HepG2 (cell line): ENCODE results near the gene SLBP. TPM values are rescaled to one million over a fixed set of nuclear protein-coding genes. Genes with fewer than 3 reads are reported as not detected.

Source experiments
- ARNTL ChIP-seq: sonication (generic); formaldehyde crosslinking; IDR thresholded peaks from 2 replicates; pipeline ENCODE4 v1.4.0; 2020; ENCODE audit warnings: mild to moderate bottlenecking, missing genetic modification reagents
- ATF2 ChIP-seq: sonication (generic); formaldehyde crosslinking; IDR thresholded peaks from 2 replicates; pipeline ENCODE4 v1.4.0; 2020; ENCODE audit warnings: missing genetic modification reagents
- CERS6 ChIP-seq: sonication (generic); formaldehyde crosslinking; IDR thresholded peaks from 2 replicates; pipeline ENCODE4 v1.5.0; 2020; ENCODE audit warnings: missing genetic modification reagents
- DR1 ChIP-seq: sonication (generic); formaldehyde crosslinking; IDR thresholded peaks from 2 replicates; pipeline ENCODE4 v1.8.0; 2021; ENCODE audit warnings: mild to moderate bottlenecking, missing genetic modification reagents, inconsistent platforms
- E2F5 ChIP-seq: sonication (generic); formaldehyde crosslinking; conservative IDR thresholded peaks from 2 replicates; pipeline ENCODE4 v1.4.0; 2020; ENCODE audit warnings: missing genetic modification reagents
- FOXK2 ChIP-seq: fragments of 450-650 bp; IDR thresholded peaks from 2 replicates; pipeline ENCODE4 v1.6.1; 2016
- FOXO4 ChIP-seq: sonication (generic); formaldehyde crosslinking; conservative IDR thresholded peaks from 2 replicates; pipeline ENCODE4 v1.8.1; 2023; ENCODE audit warnings: missing genetic modification reagents
- MTERF4 ChIP-seq: sonication (generic); formaldehyde crosslinking; IDR thresholded peaks from 2 replicates; pipeline ENCODE4 v1.8.0; 2023; ENCODE audit warnings: mild to moderate bottlenecking, missing genetic modification reagents
- PAWR ChIP-seq: sonication (generic); formaldehyde crosslinking; IDR thresholded peaks from 2 replicates; pipeline ENCODE4 v1.4.0; 2020; ENCODE audit warnings: missing genetic modification reagents, mild to moderate bottlenecking, borderline replicate concordance
- RBAK ChIP-seq: sonication (generic); formaldehyde crosslinking; IDR thresholded peaks from 2 replicates; pipeline ENCODE4 v1.5.1; 2020; ENCODE audit warnings: mild to moderate bottlenecking, missing genetic modification reagents
- SALL1 ChIP-seq: sonication (generic); formaldehyde crosslinking; IDR thresholded peaks from 2 replicates; pipeline ENCODE4 v1.8.0; 2022; ENCODE audit warnings: mild to moderate bottlenecking, missing genetic modification reagents
- TAF15 ChIP-seq: fragments of 200-400 bp; formaldehyde crosslinking; IDR thresholded peaks from one replicate; pipeline ENCODE4 v1.6.1; 2018; ENCODE audit warnings: mild to moderate bottlenecking, low read depth, low read length; ENCODE audit not compliant: poor library complexity, severe bottlenecking
- ZKSCAN8 ChIP-seq: IDR thresholded peaks from 2 replicates; pipeline ENCODE4 v1.6.1; 2016; ENCODE audit warnings: borderline replicate concordance, missing genetic modification reagents, missing compliant biosample characterization
- ZNF12 ChIP-seq: sonication (generic); formaldehyde crosslinking; IDR thresholded peaks from 2 replicates; pipeline ENCODE4 v1.5.0; 2020; ENCODE audit warnings: missing genetic modification reagents
- ZNF282 ChIP-seq: fragments of 450-650 bp; IDR thresholded peaks from 2 replicates; pipeline ENCODE4 v1.6.1; 2018; ENCODE audit not compliant: partially characterized antibody
- ZNF44 ChIP-seq: sonication (generic); formaldehyde crosslinking; IDR thresholded peaks from 2 replicates; pipeline ENCODE4 v1.5.1; 2020; ENCODE audit warnings: mild to moderate bottlenecking, missing genetic modification reagents
- ZNF484 ChIP-seq: sonication (generic); formaldehyde crosslinking; IDR thresholded peaks from 2 replicates; pipeline ENCODE4 v1.5.1; 2020; ENCODE audit warnings: mild to moderate bottlenecking, low read depth, missing genetic modification reagents, borderline replicate concordance
- ZNF7 ChIP-seq: IDR thresholded peaks from 2 replicates; pipeline ENCODE4 v1.6.1; 2016; ENCODE audit warnings: missing biosample characterization, missing genetic modification reagents
- ZNF740 ChIP-seq: sonication (generic); formaldehyde crosslinking; IDR thresholded peaks from 2 replicates; pipeline ENCODE4 v1.4.0; 2020; ENCODE audit warnings: missing genetic modification reagents
- ZNF749 ChIP-seq: sonication (generic); formaldehyde crosslinking; IDR thresholded peaks from 2 replicates; pipeline ENCODE4 v1.8.0; 2022; ENCODE audit warnings: mild to moderate bottlenecking, missing genetic modification reagents, moderate library complexity, borderline replicate concordance
- ZNF776 ChIP-seq: sonication (generic); formaldehyde crosslinking; IDR thresholded peaks from 2 replicates; pipeline ENCODE4 v1.4.0; 2020; ENCODE audit warnings: mild to moderate bottlenecking, missing genetic modification reagents
- ZNF83 ChIP-seq: sonication (generic); formaldehyde crosslinking; IDR thresholded peaks from 2 replicates; pipeline ENCODE4 v1.4.0; 2020; ENCODE audit warnings: missing genetic modification reagents, mild to moderate bottlenecking, borderline replicate concordance
- ZNF839 ChIP-seq: sonication (generic); formaldehyde crosslinking; IDR thresholded peaks from 2 replicates; pipeline ENCODE4 v1.4.0; 2020; ENCODE audit warnings: missing genetic modification reagents, mild to moderate bottlenecking, borderline replicate concordance
- ZNF879 ChIP-seq: sonication (generic); formaldehyde crosslinking; IDR thresholded peaks from 2 replicates; pipeline ENCODE4 v1.8.1; 2023; ENCODE audit warnings: missing genetic modification reagents
- polyA plus RNA-seq, 8 experiments: library from polyadenylated mRNA; depleted of rRNA in 3 of 8; stranded (reverse) in 7 of 8; unstranded in 1 of 8; fragments of >200 nt; fragmentation: Illumina TruSeq in 4 of 8; extraction: Trizol in 4 of 8; gene quantifications; 2 replicates each; pipeline versions ENCODE4 v1.2.1 to v1.2.3, GENCODE V29; 2011 to 2016; ENCODE audit warnings: low read depth in 4 of 8, missing spikeins in 1 of 8, mixed read lengths in 1 of 8; ENCODE audit not compliant: insufficient read depth in 1 of 8
- total RNA-seq, 5 experiments: library from RNA; depleted of rRNA; stranded (reverse); fragments of >200 nt; fragmentation: Illumina TruSeq; extraction: Trizol; gene quantifications; 2 replicates each; pipeline ENCODE4 v1.2.3, GENCODE V29; 2016; ENCODE audit warnings: low read depth in 1 of 5

SLBP gene
- total and polyA plus RNA-seq, 2 of the 13 experiments (the other 11 are each of a cell fraction or from before 2014, with no cell fraction given) = 43.9 to 104 TPM

GRCh38 chr4:1712216-1713002 is at the start of gene SLBP (continued):
- TF ChIP-seq E2F5 (CRISPR knock-in tag) = peak; percentile 98
- TF ChIP-seq ZNF839 (CRISPR knock-in tag) = peak; percentile 72; the same call in 1 of the 2 replicates
- peak; percentile 97 for TF ChIP-seq MTERF4 (CRISPR knock-in tag)
- peak; percentile 43; the same call in 1 of the 2 replicates for TF ChIP-seq ZNF7
- peak; percentile 96 for TF ChIP-seq SALL1
- TF ChIP-seq ZNF12 = peak; percentile 71
- 0 out of 2 replicates have a peak, but pooled peaks have one; percentile 23 for TF ChIP-seq ZKSCAN8 (CRISPR knock-in tag)
- no peak for TF ChIP-seq ZNF484 (CRISPR knock-in tag)
- peak; percentile 91 for TF ChIP-seq CERS6 (CRISPR knock-in tag)
- no peak for TF ChIP-seq ZNF83 (CRISPR knock-in tag)
- no peak for TF ChIP-seq RBAK (CRISPR knock-in tag)
- peak; percentile 97 for TF ChIP-seq ARNTL (CRISPR knock-in tag)
- TF ChIP-seq PAWR (CRISPR knock-in tag) = peak; percentile 94; the same call in 1 of the 2 replicates
- TF ChIP-seq ZNF44 (CRISPR knock-in tag) = peak; percentile 93
- peak; percentile 78; the same call in 1 of the 2 replicates for TF ChIP-seq ZNF740 (CRISPR knock-in tag)
- no peak for TF ChIP-seq FOXO4 (CRISPR knock-in tag)
- no peak for TF ChIP-seq ZNF282
- peak; percentile 87; the same call in 1 of the 2 replicates for TF ChIP-seq ATF2 (CRISPR knock-in tag)
- TF ChIP-seq ZNF749 (CRISPR knock-in tag) = peak; percentile 99
- TF ChIP-seq ZNF879 (CRISPR knock-in tag) = peak; percentile 98
- peak; percentile 94; the same call in 1 of the 2 replicates for TF ChIP-seq ZNF776 (CRISPR knock-in tag)
- peak; percentile 38; the same call in 1 of the 2 replicates for TF ChIP-seq FOXK2
- no peak for TF ChIP-seq TAF15
- peak; percentile 93 for TF ChIP-seq DR1 (CRISPR knock-in tag)
